Measurements from ENCODE around the gene APLP1. TPM values are rescaled to one million over a fixed set of nuclear protein-coding genes. Genes with fewer than 3 reads are reported as not detected.
"Not testable (repeated sequence)": the region's sequence is repeated elsewhere in the genome, so short reads cannot be mapped to it uniquely, and the experiment has no call there.

The APLP1 gene
- total RNA-seq, result 2.1 TPM

- no peaks in the 10 kb centered on the region for H3K9me3 ChIP-seq (ENCODE audit: control insufficient read depth in 3 of 3, low read length in 3 of 3)
- peaks cover 4 to 13% (median 12%) of the 10 kb centered on the region in 3 donors for H3K4me1 ChIP-seq (ENCODE audit: control insufficient read depth in 3 of 3, insufficient read depth in 3 of 3, low read length in 3 of 3)
- no peak within 1 kb of the TSS for H3K27ac ChIP-seq (ENCODE audit: low read depth, low read length)
- H3K4me3 ChIP-seq (ENCODE audit: low read length in 3 of 3), result peak within 1 kb of the TSS in 1 of 3 donors; percentile 54
- no peaks in the 10 kb centered on the region for H3K36me3 ChIP-seq (ENCODE audit: control insufficient read depth in 3 of 3, insufficient read depth in 3 of 3, low read length in 3 of 3)
- H3K9ac ChIP-seq (ENCODE audit: low read depth in 1 of 3, low read length in 3 of 3), result no peak within 1 kb of the TSS
- peaks cover 44 to 56% (median 55%) of the 10 kb centered on the region in 3 donors for H3K27me3 ChIP-seq (ENCODE audit: control insufficient read depth in 3 of 3, insufficient read depth in 3 of 3, low read length in 3 of 3)
Observed at GRCh38 chr19:35868172-35868822, at the start of gene APLP1. Gene APLP1 (plus strand): TSS chr19:35868574. CDS start chr19:35868637, 63 bp downstream.

- Histone ChIP-seq H3K4me3 (ENCODE audit: low read length in 3 of 3) (no peak overlapping the region), H3K27ac (ENCODE audit: low read depth, low read length) (no peak overlapping the region), H3K36me3 (ENCODE audit: control insufficient read depth in 3 of 3, insufficient read depth in 3 of 3, low read length in 3 of 3) (no peaks in the 10 kb centered on the region), H3K9me3 (ENCODE audit: control insufficient read depth in 3 of 3, low read length in 3 of 3) (no peaks in the 10 kb centered on the region), H3K9ac (ENCODE audit: low read depth in 1 of 3, low read length in 3 of 3) (no peak overlapping the region), H3K4me1 (ENCODE audit: control insufficient read depth in 3 of 3, insufficient read depth in 3 of 3, low read length in 3 of 3) (no peaks in the 10 kb centered on the region), H3K27me3 (ENCODE audit: control insufficient read depth in 3 of 3, insufficient read depth in 3 of 3, low read length in 3 of 3) (peaks cover 7 to 22% (median 10%) of the 10 kb centered on the region in 3 donors)
Observed at GRCh38 chr19:35822579-35822978, 45.8 kb upstream of the APLP1 start.

GRCh38 chr19:35824150-35824549, 44.2 kb upstream of the APLP1 start:
- Histone ChIP-seq H3K9me3 (ENCODE audit: control insufficient read depth in 3 of 3, low read length in 3 of 3) (no peaks in the 10 kb centered on the region), H3K36me3 (ENCODE audit: control insufficient read depth in 3 of 3, insufficient read depth in 3 of 3, low read length in 3 of 3) (no peaks in the 10 kb centered on the region), H3K9ac (ENCODE audit: low read depth in 1 of 3, low read length in 3 of 3) (no peak overlapping the region), H3K27ac (ENCODE audit: low read depth, low read length) (no peak overlapping the region), H3K4me3 (ENCODE audit: low read length in 3 of 3) (no peak overlapping the region), H3K27me3 (ENCODE audit: control insufficient read depth in 3 of 3, insufficient read depth in 3 of 3, low read length in 3 of 3) (peaks cover 2 to 12% (median 7%) of the 10 kb centered on the region in 3 donors), H3K4me1 (ENCODE audit: control insufficient read depth in 3 of 3, insufficient read depth in 3 of 3, low read length in 3 of 3) (no peaks in the 10 kb centered on the region)

- Histone ChIP-seq H3K27ac (ENCODE audit: low read depth, low read length) (no peak overlapping the region), H3K36me3 (ENCODE audit: control insufficient read depth in 3 of 3, insufficient read depth in 3 of 3, low read length in 3 of 3) (no peaks in the 10 kb centered on the region), H3K4me3 (ENCODE audit: low read length in 3 of 3) (no peak overlapping the region), H3K9ac (ENCODE audit: low read depth in 1 of 3, low read length in 3 of 3) (no peak overlapping the region), H3K27me3 (ENCODE audit: control insufficient read depth in 3 of 3, insufficient read depth in 3 of 3, low read length in 3 of 3) (peaks cover 6 to 26% (median 9%) of the 10 kb centered on the region in 3 donors), H3K4me1 (ENCODE audit: control insufficient read depth in 3 of 3, insufficient read depth in 3 of 3, low read length in 3 of 3) (no peaks in the 10 kb centered on the region), H3K9me3 (ENCODE audit: control insufficient read depth in 3 of 3, low read length in 3 of 3) (peaks cover 0 to 3% (median 0%) of the 10 kb centered on the region in 3 donors)
Observed at GRCh38 chr19:35828692-35829301, 39.6 kb upstream of the APLP1 start.

GRCh38 chr19:35830986-35831385, 37.4 kb upstream of the APLP1 start:
- H3K36me3 ChIP-seq (ENCODE audit: control insufficient read depth in 3 of 3, insufficient read depth in 3 of 3, low read length in 3 of 3), result no peaks in the 10 kb centered on the region
- peaks cover 0 to 3% (median 0%) of the 10 kb centered on the region in 3 donors for H3K9me3 ChIP-seq (ENCODE audit: control insufficient read depth in 3 of 3, low read length in 3 of 3)
- no peak overlapping the region for H3K27ac ChIP-seq (ENCODE audit: low read depth, low read length)
- no peaks in the 10 kb centered on the region for H3K4me1 ChIP-seq (ENCODE audit: control insufficient read depth in 3 of 3, insufficient read depth in 3 of 3, low read length in 3 of 3)
- peaks cover 6 to 26% (median 11%) of the 10 kb centered on the region in 3 donors for H3K27me3 ChIP-seq (ENCODE audit: control insufficient read depth in 3 of 3, insufficient read depth in 3 of 3, low read length in 3 of 3)
- H3K4me3 ChIP-seq (ENCODE audit: low read length in 3 of 3), result no peak overlapping the region
- no peak overlapping the region for H3K9ac ChIP-seq (ENCODE audit: low read depth in 1 of 3, low read length in 3 of 3)

GRCh38 chr19:35832054-35832453, 36.3 kb upstream of the APLP1 start:
- Histone ChIP-seq H3K27me3 (ENCODE audit: control insufficient read depth in 3 of 3, insufficient read depth in 3 of 3, low read length in 3 of 3) (peaks cover 6 to 23% (median 7%) of the 10 kb centered on the region in 3 donors), H3K9ac (ENCODE audit: low read depth in 1 of 3, low read length in 3 of 3) (no peak overlapping the region), H3K4me3 (ENCODE audit: low read length in 3 of 3) (no peak overlapping the region), H3K4me1 (ENCODE audit: control insufficient read depth in 3 of 3, insufficient read depth in 3 of 3, low read length in 3 of 3) (no peaks in the 10 kb centered on the region), H3K9me3 (ENCODE audit: control insufficient read depth in 3 of 3, low read length in 3 of 3) (peaks cover 0 to 3% (median 0%) of the 10 kb centered on the region in 3 donors), H3K27ac (ENCODE audit: low read depth, low read length) (no peak overlapping the region), H3K36me3 (ENCODE audit: control insufficient read depth in 3 of 3, insufficient read depth in 3 of 3, low read length in 3 of 3) (no peaks in the 10 kb centered on the region)

- H3K4me1 ChIP-seq (ENCODE audit: control insufficient read depth in 3 of 3, insufficient read depth in 3 of 3, low read length in 3 of 3), result no peaks in the 10 kb centered on the region
- no peak overlapping the region for H3K4me3 ChIP-seq (ENCODE audit: low read length in 3 of 3)
- peaks cover 6 to 23% (median 7%) of the 10 kb centered on the region in 3 donors for H3K27me3 ChIP-seq (ENCODE audit: control insufficient read depth in 3 of 3, insufficient read depth in 3 of 3, low read length in 3 of 3)
- H3K9me3 ChIP-seq (ENCODE audit: control insufficient read depth in 3 of 3, low read length in 3 of 3), result peaks cover 0 to 4% (median under 1%) of the 10 kb centered on the region in 3 donors
- no peak overlapping the region for H3K27ac ChIP-seq (ENCODE audit: low read depth, low read length)
- no peaks in the 10 kb centered on the region for H3K36me3 ChIP-seq (ENCODE audit: control insufficient read depth in 3 of 3, insufficient read depth in 3 of 3, low read length in 3 of 3)
- no peak overlapping the region for H3K9ac ChIP-seq (ENCODE audit: low read depth in 1 of 3, low read length in 3 of 3)
Observed at GRCh38 chr19:35833972-35834371, 34.4 kb upstream of the APLP1 start.

- not testable (repeated sequence) for H3K36me3 ChIP-seq (ENCODE audit: control insufficient read depth in 3 of 3, insufficient read depth in 3 of 3, low read length in 3 of 3); H3K4me3 ChIP-seq (ENCODE audit: low read length in 3 of 3); H3K4me1 ChIP-seq (ENCODE audit: control insufficient read depth in 3 of 3, insufficient read depth in 3 of 3, low read length in 3 of 3); H3K9me3 ChIP-seq (ENCODE audit: control insufficient read depth in 3 of 3, low read length in 3 of 3); H3K9ac ChIP-seq (ENCODE audit: low read depth in 1 of 3, low read length in 3 of 3); H3K27ac ChIP-seq (ENCODE audit: low read depth, low read length)
- H3K27me3 ChIP-seq (ENCODE audit: control insufficient read depth in 3 of 3, insufficient read depth in 3 of 3, low read length in 3 of 3), result peaks cover 1 to 19% (median 7%) of the 10 kb centered on the region in 3 donors
Observed at GRCh38 chr19:35836096-35836495, 32.3 kb upstream of the APLP1 start.

GRCh38 chr19:35841961-35842595, 26.3 kb upstream of the APLP1 start:
- H3K9ac ChIP-seq (ENCODE audit: low read depth in 1 of 3, low read length in 3 of 3), result no peak overlapping the region
- peaks cover 44 to 51% (median 50%) of the 10 kb centered on the region in 3 donors for H3K27me3 ChIP-seq (ENCODE audit: control insufficient read depth in 3 of 3, insufficient read depth in 3 of 3, low read length in 3 of 3)
- H3K4me1 ChIP-seq (ENCODE audit: control insufficient read depth in 3 of 3, insufficient read depth in 3 of 3, low read length in 3 of 3), result peaks cover 0 to 6% (median 5%) of the 10 kb centered on the region in 3 donors
- H3K36me3 ChIP-seq (ENCODE audit: control insufficient read depth in 3 of 3, insufficient read depth in 3 of 3, low read length in 3 of 3), result no peaks in the 10 kb centered on the region
- H3K27ac ChIP-seq (ENCODE audit: low read depth, low read length), result no peak overlapping the region
- no peak overlapping the region for H3K4me3 ChIP-seq (ENCODE audit: low read length in 3 of 3)
- H3K9me3 ChIP-seq (ENCODE audit: control insufficient read depth in 3 of 3, low read length in 3 of 3), result peaks cover 0 to 5% (median 3%) of the 10 kb centered on the region in 3 donors
